NK-92 treated with Interleukin-12 subunit alpha and Interleukin-12 subunit beta, amount 100 ng/mL, for 24 hours (cell line): Measurements from ENCODE around the gene ANKS1B.
"Not testable (repeated sequence)": the region's sequence is repeated elsewhere in the genome, so short reads cannot be mapped to it uniquely, and the experiment has no call there.

Experiments used
- DNase-seq: peaks from one replicate; lab custom pipeline; 2025; lab: John Stamatoyannopoulos, UW

The ANKS1B gene

GRCh38 chr12:99984271-99985128 lies at the start of gene ANKS1B:
Gene ANKS1B, minus strand, starts transcription at chr12:99984936. Its CDS starts 699 bp downstream, at chr12:99984237.
- no peak for DNase-seq

DNA sequence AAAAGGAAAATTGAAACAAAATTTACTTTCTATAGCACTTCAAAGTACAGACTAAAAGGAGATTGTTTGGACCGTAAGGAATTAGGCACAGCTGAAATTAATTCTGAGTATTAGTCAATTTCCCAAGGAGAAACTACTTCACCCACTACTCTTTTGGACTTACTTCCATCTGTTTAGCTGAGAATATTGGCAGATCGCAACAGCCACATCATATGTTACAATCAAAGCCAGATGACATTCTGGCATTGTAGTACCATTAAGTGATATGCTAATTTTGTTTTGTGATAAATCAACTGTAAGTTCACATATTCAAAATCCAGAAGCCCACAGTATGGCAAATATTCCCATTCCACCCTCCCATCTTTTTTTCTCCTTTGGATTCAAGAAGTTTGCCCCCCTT lies 47.1 kb upstream of the ANKS1B start:
- DNase-seq: no peak

GRCh38 chr12:100027671-100028070 lies 42.9 kb upstream of the ANKS1B start:
- no peak for DNase-seq

GRCh38 chr12:100026241-100026640 lies 41.5 kb upstream of the ANKS1B start:
- no peak for DNase-seq

GRCh38 chr12:100024974-100025555 lies 40.3 kb upstream of the ANKS1B start:
- no peak for DNase-seq

DNA sequence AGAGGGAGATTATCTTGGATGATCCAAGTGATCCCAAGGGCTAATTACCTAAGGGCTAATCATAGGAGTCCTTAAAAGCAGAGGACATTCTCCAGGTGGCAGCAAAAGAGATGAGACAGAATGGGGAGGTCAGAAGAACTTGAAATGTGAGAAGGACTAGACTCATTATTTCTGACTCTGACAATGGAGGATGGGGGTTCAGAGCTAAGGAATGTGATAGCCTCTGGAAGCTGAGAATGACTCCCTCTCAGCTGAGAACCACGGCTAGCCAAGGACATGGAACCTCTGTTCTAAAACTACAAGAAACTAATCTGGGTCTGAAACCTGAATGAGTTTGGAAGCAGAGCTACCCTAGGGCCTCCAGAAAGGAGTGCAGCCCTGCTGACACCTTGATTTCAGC lies 35.6 kb upstream of the ANKS1B start:
- DNase-seq: no peak

GRCh38 chr12:100017056-100017455 lies 32.3 kb upstream of the ANKS1B start:
- no peak for DNase-seq

- DNase-seq: not testable (repeated sequence)
These were observed 31.6 kb upstream of the ANKS1B start for GRCh38 chr12:100016304-100016703.

- DNase-seq: not testable (repeated sequence)
These were observed 21.1 kb upstream of the ANKS1B start for GRCh38 chr12:100005846-100006245.

GRCh38 chr12:99997806-99998205 lies 13.1 kb upstream of the ANKS1B start:
- DNase-seq: no peak

- no peak for DNase-seq
These were observed 11.4 kb upstream of the ANKS1B start for GRCh38 chr12:99996095-99996494.

- no peak for DNase-seq
These were observed 895 bp upstream of the ANKS1B start for GRCh38 chr12:99985631-99986030.

DNA sequence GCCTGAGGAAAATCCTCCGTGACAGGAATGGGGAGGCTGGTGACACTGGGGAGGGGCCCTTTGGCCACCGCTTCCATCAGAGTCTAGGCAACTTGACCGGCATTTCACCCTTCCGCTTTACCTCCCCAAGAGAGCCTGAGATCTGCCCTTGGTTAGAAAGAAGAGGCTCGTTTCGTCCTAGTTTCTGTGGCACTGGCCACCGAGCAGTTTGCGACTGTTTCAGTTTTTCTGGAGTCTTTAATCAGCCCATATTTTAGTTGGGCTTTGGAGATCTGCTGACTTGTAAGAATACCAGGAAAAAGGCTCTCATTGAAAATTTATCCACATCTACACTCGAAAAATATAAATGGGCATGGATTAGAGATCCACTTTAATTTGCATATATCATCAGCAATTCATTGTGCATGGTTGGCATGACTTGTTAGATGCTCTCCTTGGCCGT lies 414 bp upstream of the ANKS1B start:
- DNase-seq: no peak

DNA sequence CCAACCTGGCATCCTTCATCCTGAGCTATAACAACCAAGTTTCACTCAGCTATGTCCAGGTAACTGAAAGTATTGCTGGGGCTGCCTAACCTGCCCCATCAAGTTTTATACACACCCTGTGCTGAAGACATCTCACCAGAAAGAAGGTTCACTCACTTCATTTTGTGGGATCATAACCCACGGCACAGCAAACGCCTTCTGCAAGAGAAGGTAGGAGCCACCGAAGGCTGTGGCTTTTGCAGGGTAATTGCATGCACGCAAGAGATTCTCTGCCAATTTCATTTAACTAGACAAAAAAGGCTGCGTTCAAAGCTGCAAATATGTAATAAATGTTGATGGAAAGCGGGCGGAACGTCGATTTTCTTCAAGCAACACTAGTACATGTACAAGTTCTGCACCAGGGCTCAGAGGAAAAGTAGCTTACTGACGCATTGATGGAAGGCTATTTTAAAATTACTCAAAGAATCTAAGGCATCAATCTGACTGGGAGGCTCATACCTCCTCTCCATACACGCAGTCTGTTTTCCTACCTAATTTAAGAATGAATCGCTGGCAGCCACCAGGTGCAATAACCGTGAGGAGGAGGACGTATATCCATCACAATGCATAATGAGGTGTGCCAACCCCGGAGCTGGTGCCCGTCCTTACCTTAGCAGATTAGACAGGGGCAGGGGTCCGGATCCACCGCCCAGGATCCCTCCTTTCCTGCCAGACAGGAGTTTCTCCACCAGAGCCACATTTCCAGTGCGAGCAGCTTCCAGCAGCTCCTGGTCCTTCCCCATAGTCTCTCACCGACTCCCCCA lies 1.1 kb downstream of the ANKS1B start:
- DNase-seq: no peak

GRCh38 chr12:99981639-99982190 lies 3.0 kb downstream of the ANKS1B start:
- no peak for DNase-seq

DNA sequence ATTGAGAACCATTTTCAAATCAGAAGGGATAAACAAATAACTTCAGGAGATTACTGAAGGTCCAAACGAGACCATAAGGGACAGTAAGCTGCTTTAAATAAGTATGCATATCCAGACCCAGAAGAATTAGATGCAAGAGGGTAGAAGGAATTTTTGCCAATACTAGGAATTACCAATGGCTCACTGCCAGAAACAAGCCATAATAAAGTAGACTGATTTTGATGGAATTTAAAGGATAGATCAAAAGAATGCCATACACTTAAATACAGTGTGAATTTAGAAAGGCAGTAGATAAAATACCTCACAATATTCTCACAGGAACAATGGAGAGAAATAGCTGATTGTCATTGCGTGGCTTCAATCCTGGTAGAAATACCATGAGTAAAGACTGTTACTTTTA lies 5.3 kb downstream of the ANKS1B start:
- no peak for DNase-seq

DNA sequence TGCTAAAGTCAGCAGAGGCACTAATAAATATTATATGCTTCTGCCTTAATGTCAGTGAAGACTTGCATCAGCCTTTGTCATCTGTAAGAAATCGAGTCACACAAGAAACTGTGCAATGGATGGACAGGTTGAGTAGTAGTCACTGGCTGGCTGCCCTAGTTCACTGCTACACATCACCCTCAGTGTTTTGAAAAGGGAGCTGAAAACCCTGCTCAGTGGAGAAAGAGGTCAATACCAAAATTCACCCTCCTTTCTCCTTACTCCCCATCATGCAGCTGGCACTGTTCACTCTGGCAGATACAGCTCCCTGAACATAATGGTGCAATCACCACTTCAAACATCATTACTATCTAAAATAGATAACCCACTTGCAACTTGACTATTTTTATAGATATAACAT lies 6.6 kb downstream of the ANKS1B start:
- DNase-seq: no peak

GRCh38 chr12:99977550-99977949 lies 7.2 kb downstream of the ANKS1B start:
- DNase-seq: no peak

GRCh38 chr12:99976762-99977161 lies 8.0 kb downstream of the ANKS1B start:
- DNase-seq: no peak

- no peak for DNase-seq
These were observed 9.4 kb downstream of the ANKS1B start for GRCh38 chr12:99975321-99975720.

- no peak for DNase-seq
These were observed 10.6 kb downstream of the ANKS1B start for GRCh38 chr12:99974146-99974545.

- DNase-seq: no peak
These were observed 18.3 kb downstream of the ANKS1B start for GRCh38 chr12:99966429-99966828.
